GM23248 (cell line): ENCODE measurements around the gene SPNS3.

Source experiments
- EZH2 ChIP-seq: fragments of 200-600 bp; sonication (generic); IDR thresholded peaks from 2 replicates; pipeline ENCODE4 v1.6.1; 2018; ENCODE audit warnings: antibody characterized with exemption, mild to moderate bottlenecking; ENCODE audit not compliant: insufficient read depth, poor library complexity, severe bottlenecking
- EZH2phosphoT487 ChIP-seq: fragments of 200-600 bp; sonication (generic); IDR thresholded peaks from 2 replicates; pipeline ENCODE4 v1.6.1; 2018; ENCODE audit warnings: antibody characterized with exemption, moderate library complexity, mild to moderate bottlenecking, low read depth; ENCODE audit not compliant: insufficient read depth

GRCh38 chr17:4446326-4447071, 12.8 kb downstream of the SPNS3 start:
- TF ChIP-seq EZH2phosphoT487 (no peak), EZH2 (no peak)
